Nephron progenitor cell (in vitro differentiated cells): ENCODE results near the gene EFNA4.

Experiments
- DNase-seq: peaks from one replicate; pipeline ENCODE4 v3.0.0; 2021
- H3K27ac Mint-ChIP-seq: 2 replicates; pipeline ENCODE4 v1.8.0; 2021; ENCODE audit warnings: mild to moderate bottlenecking, moderate library complexity, mixed read lengths
- H3K27me3 Mint-ChIP-seq: 2 replicates; pipeline ENCODE4 v1.8.0; 2021; ENCODE audit warnings: mild to moderate bottlenecking, low read depth, mixed read lengths; ENCODE audit not compliant: poor library complexity
- H3K36me3 Mint-ChIP-seq: 2 replicates; pipeline ENCODE4 v1.8.0; 2021; ENCODE audit warnings: low read depth, mixed read lengths
- H3K4me1 Mint-ChIP-seq: 2 replicates; pipeline ENCODE4 v1.8.0; 2021; ENCODE audit warnings: mixed read lengths
- H3K4me3 Mint-ChIP-seq: 2 replicates; pipeline ENCODE4 v1.8.0; 2021; ENCODE audit warnings: mild to moderate bottlenecking, moderate library complexity, mixed read lengths
- H3K9me3 Mint-ChIP-seq: 2 replicates; pipeline ENCODE4 v1.8.0; 2021; ENCODE audit warnings: mild to moderate bottlenecking, moderate library complexity, mixed read lengths
- TF ChIP-seq, protein P1 (sequence below): fragments of 200-600 bp; sonication (generic); IDR thresholded peaks from 2 replicates; pipeline ENCODE4 v1.5.0; 2021; ENCODE audit warnings: antibody characterized with exemption

The EFNA4 gene

GRCh38 chr1:155105604-155106011, 42.1 kb downstream of the EFNA4 start:
- no peaks in the 10 kb centered on the region for H3K9me3 Mint-ChIP-seq
- H3K27ac Mint-ChIP-seq = no peak overlapping the region
- H3K27me3 Mint-ChIP-seq = peaks cover 31% of the 10 kb centered on the region
- H3K36me3 Mint-ChIP-seq = no peaks in the 10 kb centered on the region
- no peak overlapping the region for H3K4me3 Mint-ChIP-seq
- TF ChIP-seq, protein P1, sequence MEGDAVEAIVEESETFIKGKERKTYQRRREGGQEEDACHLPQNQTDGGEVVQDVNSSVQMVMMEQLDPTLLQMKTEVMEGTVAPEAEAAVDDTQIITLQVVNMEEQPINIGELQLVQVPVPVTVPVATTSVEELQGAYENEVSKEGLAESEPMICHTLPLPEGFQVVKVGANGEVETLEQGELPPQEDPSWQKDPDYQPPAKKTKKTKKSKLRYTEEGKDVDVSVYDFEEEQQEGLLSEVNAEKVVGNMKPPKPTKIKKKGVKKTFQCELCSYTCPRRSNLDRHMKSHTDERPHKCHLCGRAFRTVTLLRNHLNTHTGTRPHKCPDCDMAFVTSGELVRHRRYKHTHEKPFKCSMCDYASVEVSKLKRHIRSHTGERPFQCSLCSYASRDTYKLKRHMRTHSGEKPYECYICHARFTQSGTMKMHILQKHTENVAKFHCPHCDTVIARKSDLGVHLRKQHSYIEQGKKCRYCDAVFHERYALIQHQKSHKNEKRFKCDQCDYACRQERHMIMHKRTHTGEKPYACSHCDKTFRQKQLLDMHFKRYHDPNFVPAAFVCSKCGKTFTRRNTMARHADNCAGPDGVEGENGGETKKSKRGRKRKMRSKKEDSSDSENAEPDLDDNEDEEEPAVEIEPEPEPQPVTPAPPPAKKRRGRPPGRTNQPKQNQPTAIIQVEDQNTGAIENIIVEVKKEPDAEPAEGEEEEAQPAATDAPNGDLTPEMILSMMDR = no peak
- H3K4me1 Mint-ChIP-seq = peaks cover 6% of the 10 kb centered on the region
- DNase-seq = no peak

DNA sequence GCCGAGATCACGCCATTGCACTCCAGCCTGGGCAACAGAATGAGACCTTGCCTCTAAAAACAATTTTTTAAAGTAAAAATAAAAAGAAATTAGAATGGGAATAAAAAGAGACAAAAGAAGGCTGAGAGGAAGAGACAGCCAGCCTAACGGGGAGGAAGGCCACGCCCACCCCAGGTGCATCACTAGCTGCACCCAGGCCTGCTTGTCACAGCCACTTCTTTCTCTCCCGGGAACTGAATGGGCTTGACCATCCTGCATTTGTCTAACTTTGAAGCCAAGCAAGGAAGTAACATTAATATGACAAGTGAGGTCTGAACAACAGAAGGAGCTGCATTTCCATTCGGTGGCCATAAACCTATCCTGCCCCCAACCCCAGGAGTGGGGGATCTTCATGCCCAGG, 43.3 kb downstream of the EFNA4 start:
- H3K9me3 Mint-ChIP-seq = no peaks in the 10 kb centered on the region
- H3K27ac Mint-ChIP-seq = no peak overlapping the region
- no peaks in the 10 kb centered on the region for H3K36me3 Mint-ChIP-seq

DNA sequence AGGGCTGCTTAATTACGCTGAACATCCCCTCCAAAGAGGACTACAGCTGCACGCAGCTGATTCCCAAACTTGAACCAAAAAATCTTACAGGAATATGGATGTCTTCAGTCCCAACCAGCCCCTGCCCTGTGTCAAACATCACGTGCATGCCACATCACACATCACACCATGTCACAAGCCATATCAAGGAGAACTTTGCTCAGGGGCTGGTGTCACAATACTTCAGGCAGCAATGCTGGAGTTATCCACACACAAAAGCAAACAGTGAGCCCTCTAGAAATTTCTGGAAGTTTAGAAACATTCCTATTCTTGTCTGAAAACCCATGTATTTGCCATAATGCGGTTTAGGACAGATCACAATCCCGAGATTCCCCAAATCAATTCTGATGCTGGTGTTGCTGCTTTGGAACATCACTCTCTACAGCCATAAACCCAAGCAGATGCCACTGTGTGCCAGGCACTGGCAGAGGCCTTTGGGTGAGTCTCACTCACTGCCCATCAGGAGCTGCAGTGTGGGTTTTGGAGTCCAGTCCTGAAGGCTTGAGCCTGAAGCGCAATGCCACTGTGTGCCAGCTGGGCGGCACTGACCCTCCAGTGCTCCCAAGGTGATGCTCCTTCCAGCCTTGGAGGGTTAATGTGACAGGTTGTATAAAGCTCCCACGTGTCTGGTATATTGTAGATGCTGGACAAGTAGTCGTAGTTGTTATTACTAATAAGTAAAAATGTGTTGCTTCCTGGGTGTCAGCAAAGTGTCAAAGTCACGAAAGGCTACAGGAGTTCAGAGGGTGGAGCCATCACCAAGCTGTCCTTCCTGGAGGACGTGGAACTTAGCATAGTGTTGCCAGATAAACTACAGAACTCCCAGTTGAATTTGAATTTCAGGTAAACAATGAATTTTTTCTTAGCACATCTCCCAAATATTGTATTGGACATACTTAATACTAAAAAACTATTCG, 44.0 kb downstream of the EFNA4 start:
- TF ChIP-seq, protein P1 = no peak
- H3K9me3 Mint-ChIP-seq = no peaks in the 10 kb centered on the region
- H3K4me1 Mint-ChIP-seq = peaks cover 22% of the 10 kb centered on the region
- no peak for DNase-seq
- H3K36me3 Mint-ChIP-seq = no peaks in the 10 kb centered on the region
- no peak overlapping the region for H3K27ac Mint-ChIP-seq
- no peak overlapping the region for H3K4me3 Mint-ChIP-seq
- H3K27me3 Mint-ChIP-seq = peaks cover 23% of the 10 kb centered on the region

More for the DNA sequence above, 43.3 kb downstream of the EFNA4 start:
- peaks cover 27% of the 10 kb centered on the region for H3K27me3 Mint-ChIP-seq
- TF ChIP-seq, protein P1 = no peak
- no peak overlapping the region for H3K4me3 Mint-ChIP-seq
- DNase-seq = no peak
- H3K4me1 Mint-ChIP-seq = peaks cover 19% of the 10 kb centered on the region

GRCh38 chr1:155108296-155108695, 44.8 kb downstream of the EFNA4 start:
- Mint-ChIP-seq H3K36me3 (no peaks in the 10 kb centered on the region), H3K27ac (no peak overlapping the region), H3K27me3 (peaks cover 23% of the 10 kb centered on the region), H3K4me3 (no peak overlapping the region), H3K4me1 (peaks cover 23% of the 10 kb centered on the region), H3K9me3 (no peaks in the 10 kb centered on the region)
- TF ChIP-seq, protein P1 = no peak
- DNase-seq = no peak

GRCh38 chr1:155110381-155110780, 46.8 kb downstream of the EFNA4 start:
- Mint-ChIP-seq H3K27me3 (peaks cover 19% of the 10 kb centered on the region), H3K4me1 (peaks cover 28% of the 10 kb centered on the region), H3K4me3 (no peak overlapping the region), H3K27ac (no peak overlapping the region), H3K9me3 (no peaks in the 10 kb centered on the region), H3K36me3 (no peaks in the 10 kb centered on the region)
- TF ChIP-seq, protein P1 = no peak
- DNase-seq = no peak
